Nephron progenitor cell (in vitro differentiated cells): ENCODE data around the gene HMGXB3.

Experiments
- DNase-seq: peaks from one replicate; pipeline ENCODE4 v3.0.0; 2021
- H3K27ac Mint-ChIP-seq: 2 replicates; pipeline ENCODE4 v1.8.0; 2021; ENCODE audit warnings: mild to moderate bottlenecking, moderate library complexity, mixed read lengths
- H3K27me3 Mint-ChIP-seq: 2 replicates; pipeline ENCODE4 v1.8.0; 2021; ENCODE audit warnings: mild to moderate bottlenecking, low read depth, mixed read lengths; ENCODE audit not compliant: poor library complexity
- H3K36me3 Mint-ChIP-seq: 2 replicates; pipeline ENCODE4 v1.8.0; 2021; ENCODE audit warnings: low read depth, mixed read lengths
- H3K4me1 Mint-ChIP-seq: 2 replicates; pipeline ENCODE4 v1.8.0; 2021; ENCODE audit warnings: mixed read lengths
- H3K4me3 Mint-ChIP-seq: 2 replicates; pipeline ENCODE4 v1.8.0; 2021; ENCODE audit warnings: mild to moderate bottlenecking, moderate library complexity, mixed read lengths
- H3K9me3 Mint-ChIP-seq: 2 replicates; pipeline ENCODE4 v1.8.0; 2021; ENCODE audit warnings: mild to moderate bottlenecking, moderate library complexity, mixed read lengths
- TF ChIP-seq, protein P1 (sequence below): fragments of 200-600 bp; sonication (generic); IDR thresholded peaks from 2 replicates; pipeline ENCODE4 v1.5.0; 2021; ENCODE audit warnings: antibody characterized with exemption

The HMGXB3 gene

DNA sequence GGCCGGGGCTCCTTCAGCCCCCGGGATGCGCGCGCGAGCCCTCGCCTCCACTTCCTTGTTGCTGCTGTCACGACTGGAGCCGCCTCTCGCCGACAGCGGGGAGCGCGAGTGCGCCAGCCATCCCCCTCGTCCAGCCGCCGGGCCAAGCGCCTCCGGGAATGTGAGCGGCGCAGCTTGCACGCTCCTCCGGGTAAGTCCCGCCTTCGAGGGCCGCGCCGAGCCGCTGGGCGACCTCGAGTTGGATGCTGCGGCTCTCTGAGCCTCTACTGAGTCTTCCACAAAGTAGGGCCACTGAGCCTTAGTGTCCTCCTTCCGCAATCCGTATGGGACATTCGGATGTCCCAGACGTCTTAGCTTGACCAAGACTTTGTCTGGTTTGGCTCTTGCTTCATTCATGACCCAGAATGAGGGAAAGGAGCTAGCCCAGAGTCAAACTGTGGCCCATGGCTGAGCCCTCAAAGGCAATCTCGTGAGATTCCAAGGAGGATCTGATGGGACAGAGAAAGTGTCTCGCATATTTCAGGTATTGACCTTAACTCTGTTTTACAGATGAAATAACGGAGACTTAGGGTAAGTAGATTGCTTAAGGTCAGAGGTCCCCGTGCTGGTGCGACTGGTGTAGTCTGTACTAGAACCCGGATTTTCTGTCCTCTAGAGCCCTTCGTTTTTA lies 586 bp downstream of the HMGXB3 start:
- Mint-ChIP-seq H3K9me3 (no peaks in the 10 kb centered on the region), H3K27me3 (no peaks in the 10 kb centered on the region), H3K36me3 (peaks cover 23% of the 10 kb centered on the region), H3K27ac (peak overlapping the region; percentile 32), H3K4me3 (peak overlapping the region; percentile 92), H3K4me1 (peaks cover 38% of the 10 kb centered on the region)
- peak; percentile 61 for DNase-seq
- TF ChIP-seq, protein P1, sequence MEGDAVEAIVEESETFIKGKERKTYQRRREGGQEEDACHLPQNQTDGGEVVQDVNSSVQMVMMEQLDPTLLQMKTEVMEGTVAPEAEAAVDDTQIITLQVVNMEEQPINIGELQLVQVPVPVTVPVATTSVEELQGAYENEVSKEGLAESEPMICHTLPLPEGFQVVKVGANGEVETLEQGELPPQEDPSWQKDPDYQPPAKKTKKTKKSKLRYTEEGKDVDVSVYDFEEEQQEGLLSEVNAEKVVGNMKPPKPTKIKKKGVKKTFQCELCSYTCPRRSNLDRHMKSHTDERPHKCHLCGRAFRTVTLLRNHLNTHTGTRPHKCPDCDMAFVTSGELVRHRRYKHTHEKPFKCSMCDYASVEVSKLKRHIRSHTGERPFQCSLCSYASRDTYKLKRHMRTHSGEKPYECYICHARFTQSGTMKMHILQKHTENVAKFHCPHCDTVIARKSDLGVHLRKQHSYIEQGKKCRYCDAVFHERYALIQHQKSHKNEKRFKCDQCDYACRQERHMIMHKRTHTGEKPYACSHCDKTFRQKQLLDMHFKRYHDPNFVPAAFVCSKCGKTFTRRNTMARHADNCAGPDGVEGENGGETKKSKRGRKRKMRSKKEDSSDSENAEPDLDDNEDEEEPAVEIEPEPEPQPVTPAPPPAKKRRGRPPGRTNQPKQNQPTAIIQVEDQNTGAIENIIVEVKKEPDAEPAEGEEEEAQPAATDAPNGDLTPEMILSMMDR = no peak

- Mint-ChIP-seq H3K4me1 (peaks cover 38% of the 10 kb centered on the region), H3K27me3 (no peaks in the 10 kb centered on the region), H3K4me3 (peak overlapping the region; percentile 92), H3K27ac (peak overlapping the region; percentile 85), H3K36me3 (peaks cover 28% of the 10 kb centered on the region), H3K9me3 (no peaks in the 10 kb centered on the region)
- DNase-seq = peak; percentile 32
- TF ChIP-seq, protein P1 = peak; percentile 64
These were observed 1.3 kb downstream of the HMGXB3 start for GRCh38 chr5:150001660-150002486.

GRCh38 chr5:150006318-150006717 lies 5.8 kb downstream of the HMGXB3 start:
- H3K4me1 Mint-ChIP-seq = peaks cover 19% of the 10 kb centered on the region

DNA sequence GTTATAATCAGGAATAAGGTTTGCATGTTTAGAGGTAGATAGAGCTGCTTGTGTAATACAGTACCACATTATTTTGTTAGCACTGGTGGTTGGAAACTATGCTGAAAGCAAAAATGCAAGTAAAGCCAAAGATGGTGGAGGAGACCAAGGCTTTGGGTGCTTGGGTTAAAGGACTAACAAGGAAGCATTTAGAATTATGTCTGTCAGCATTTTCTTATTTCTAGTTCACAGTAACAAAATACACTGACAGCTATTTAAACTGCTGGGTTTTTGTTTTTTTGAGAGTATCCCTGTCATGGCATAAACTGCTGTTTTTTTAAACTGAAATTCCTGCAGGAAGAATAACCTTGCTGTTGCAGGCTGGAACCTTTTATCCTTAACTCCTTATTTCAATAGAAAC lies 6.5 kb downstream of the HMGXB3 start:
- no peaks in the 10 kb centered on the region for H3K9me3 Mint-ChIP-seq
- H3K27ac Mint-ChIP-seq = no peak overlapping the region
- no peaks in the 10 kb centered on the region for H3K27me3 Mint-ChIP-seq
- peaks cover 69% of the 10 kb centered on the region for H3K36me3 Mint-ChIP-seq
- no peak for DNase-seq
- TF ChIP-seq, protein P1 = no peak
- peaks cover 12% of the 10 kb centered on the region for H3K4me1 Mint-ChIP-seq
- no peak overlapping the region for H3K4me3 Mint-ChIP-seq

More at GRCh38 chr5:150006318-150006717, 5.8 kb downstream of the HMGXB3 start:
- Mint-ChIP-seq H3K9me3 (no peaks in the 10 kb centered on the region), H3K36me3 (peaks cover 64% of the 10 kb centered on the region), H3K27ac (no peak overlapping the region), H3K27me3 (no peaks in the 10 kb centered on the region), H3K4me3 (no peak overlapping the region)
- TF ChIP-seq, protein P1 = no peak
- DNase-seq = no peak

DNA sequence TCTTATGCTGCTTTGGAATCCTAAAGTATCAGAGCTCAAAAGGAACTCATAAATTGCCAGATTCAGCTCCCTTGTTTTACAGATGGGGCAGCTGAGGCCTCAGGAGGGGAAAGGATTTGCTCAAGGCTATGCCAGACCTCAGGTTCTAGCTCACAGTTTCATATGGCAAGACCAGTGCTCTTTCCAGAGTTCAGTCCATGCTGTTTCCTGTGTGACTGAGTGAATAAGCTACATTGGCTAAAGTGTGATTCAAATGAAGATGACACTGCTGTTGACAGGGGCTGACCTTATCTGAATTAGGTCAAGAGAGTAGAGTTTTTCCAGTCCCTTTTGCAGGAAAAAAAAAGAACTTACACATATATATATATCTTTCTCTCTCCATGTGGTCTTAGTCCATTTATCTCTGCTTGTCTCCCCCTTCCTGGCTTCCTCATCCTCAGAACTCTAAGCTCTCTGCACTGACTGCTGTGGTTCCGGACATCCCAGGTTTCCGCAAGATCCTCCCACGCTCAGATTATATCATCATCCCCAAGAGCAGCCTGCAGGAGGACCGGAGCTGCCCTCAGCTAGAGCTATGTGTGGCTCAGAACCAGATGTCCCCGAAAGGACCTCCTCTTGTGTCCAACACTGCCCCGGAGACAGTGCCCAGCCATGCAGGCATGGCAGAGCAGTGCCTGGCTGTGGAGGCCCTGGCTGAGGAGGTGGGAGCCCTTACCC lies 9.3 kb downstream of the HMGXB3 start:
- H3K27me3 Mint-ChIP-seq = no peaks in the 10 kb centered on the region
- peaks cover 7% of the 10 kb centered on the region for H3K9me3 Mint-ChIP-seq
- H3K36me3 Mint-ChIP-seq = peaks cover 87% of the 10 kb centered on the region
- TF ChIP-seq, protein P1 = no peak
- H3K27ac Mint-ChIP-seq = peak overlapping the region; percentile 68
- no peak for DNase-seq
- H3K4me3 Mint-ChIP-seq = no peak overlapping the region
- H3K4me1 Mint-ChIP-seq = no peaks in the 10 kb centered on the region
